Stomach smooth muscle (tissue), 2 donors: ENCODE data around the gene NUDT1.

Experiments used
- H3K27ac ChIP-seq: one replicate; pipeline ENCODE4 v1.7.0; 2013; ENCODE audit warnings: mild to moderate bottlenecking, low read length, inconsistent platforms
- H3K27me3 ChIP-seq, 2 donors: one replicate each; pipeline ENCODE4 v1.7.0; 2013; ENCODE audit warnings: low read length in 2 of 2; ENCODE audit not compliant: insufficient read depth in 2 of 2, control insufficient read depth in 1 of 2
- H3K36me3 ChIP-seq, 2 donors: one replicate each; pipeline ENCODE4 v1.7.0; 2013; ENCODE audit warnings: low read length in 2 of 2; ENCODE audit not compliant: control insufficient read depth in 2 of 2, insufficient read depth in 2 of 2
- H3K4me1 ChIP-seq: one replicate; pipeline ENCODE4 v1.7.0; 2013; ENCODE audit warnings: low read length; ENCODE audit not compliant: control insufficient read depth, insufficient read depth
- H3K4me3 ChIP-seq, 2 donors: one replicate each; pipeline ENCODE4 v1.7.0; 2013; ENCODE audit warnings: low read length in 2 of 2
- H3K9ac ChIP-seq, 2 donors: one replicate each; pipeline ENCODE4 v1.7.0; 2013; ENCODE audit warnings: low read length in 2 of 2, mild to moderate bottlenecking in 1 of 2
- H3K9me3 ChIP-seq, 2 donors: one replicate each; pipeline ENCODE4 v1.7.0; 2013; ENCODE audit warnings: low read length in 2 of 2; ENCODE audit not compliant: control insufficient read depth in 2 of 2
- donor health status: healthy.
- donor health status: Pancreatic carcinoma.

Gene NUDT1

DNA sequence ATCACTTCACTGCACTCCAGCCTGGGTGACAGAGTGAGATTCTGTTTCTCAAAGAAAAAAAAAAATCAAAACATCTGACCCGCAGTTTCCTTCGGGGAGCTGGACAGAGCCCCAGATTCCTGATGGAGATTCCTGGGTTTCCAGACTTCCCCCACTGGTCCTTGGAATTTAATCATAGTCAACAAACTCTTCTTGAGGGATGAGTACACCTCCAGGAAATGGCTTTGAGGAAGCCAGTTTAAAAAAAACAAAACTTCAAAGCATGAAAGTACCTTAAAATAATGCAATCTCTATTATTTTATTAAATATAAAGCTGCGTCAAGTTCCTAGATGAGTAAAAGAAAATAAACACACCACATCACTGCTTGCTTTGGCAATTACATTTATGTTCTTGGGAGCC, 8.1 kb upstream of the NUDT1 start:
- Histone ChIP-seq H3K27ac (no peak overlapping the region), H3K4me3 (no peak overlapping the region), H3K4me1 (peaks cover 26% of the 10 kb centered on the region), H3K36me3 (peaks cover 22 to 30% of the 10 kb centered on the region in 2 donors), H3K9me3 (no peaks in the 10 kb centered on the region), H3K9ac (no peak overlapping the region), H3K27me3 (no peaks in the 10 kb centered on the region)

DNA sequence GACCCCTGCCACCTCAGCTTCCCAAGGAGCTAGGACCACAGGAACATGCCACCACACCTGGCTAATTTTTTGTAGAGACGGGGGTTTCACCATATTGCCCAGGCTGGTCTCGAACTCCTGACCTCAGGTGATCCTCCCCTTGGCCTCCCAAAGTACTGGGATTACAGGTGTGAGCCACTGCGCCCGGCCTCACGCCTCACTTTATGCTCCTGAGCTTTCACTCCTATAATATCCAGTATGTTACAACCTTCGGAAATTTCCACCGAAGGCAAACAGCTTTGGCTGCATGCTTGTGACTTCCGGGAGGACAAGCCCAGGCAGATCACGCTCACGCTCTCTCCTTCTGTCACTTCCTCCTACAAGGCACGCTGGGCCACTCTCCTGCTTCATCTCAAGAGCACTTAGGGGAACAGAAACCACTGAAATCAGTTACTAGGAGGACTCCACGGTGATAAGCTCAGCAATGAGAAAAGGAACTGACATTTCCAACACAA, 4.9 kb upstream of the NUDT1 start:
- no peak overlapping the region for H3K4me3 ChIP-seq
- no peaks in the 10 kb centered on the region for H3K9me3 ChIP-seq
- H3K36me3 ChIP-seq = peaks cover 22 to 33% of the 10 kb centered on the region in 2 donors
- H3K27ac ChIP-seq = no peak overlapping the region
- no peak overlapping the region for H3K9ac ChIP-seq
- peaks cover 22% of the 10 kb centered on the region for H3K4me1 ChIP-seq
- H3K27me3 ChIP-seq = no peaks in the 10 kb centered on the region

DNA sequence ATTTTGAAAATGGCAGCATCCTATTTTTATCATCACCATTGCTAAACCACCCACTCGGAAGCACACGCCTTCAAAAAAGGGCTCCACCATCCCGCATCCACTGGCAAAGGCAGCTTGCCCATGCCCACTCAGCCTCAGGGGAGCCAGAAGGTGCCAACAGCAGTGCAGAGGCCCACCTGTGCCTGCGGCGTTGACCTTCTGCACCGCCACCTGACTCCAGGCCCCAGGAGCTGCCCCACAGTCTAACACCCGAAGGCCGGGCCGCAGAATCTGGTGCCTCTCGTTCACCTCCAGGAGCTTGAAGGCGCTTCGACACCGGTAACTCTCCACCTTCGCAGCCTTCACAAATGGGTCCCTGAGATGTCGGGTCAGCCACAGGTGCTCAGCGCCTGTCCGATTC, 2.8 kb upstream of the NUDT1 start:
- Histone ChIP-seq H3K36me3 (peaks cover 22 to 32% of the 10 kb centered on the region in 2 donors), H3K9ac (no peak overlapping the region), H3K27me3 (no peaks in the 10 kb centered on the region), H3K9me3 (no peaks in the 10 kb centered on the region), H3K27ac (no peak overlapping the region), H3K4me1 (peaks cover 18% of the 10 kb centered on the region), H3K4me3 (no peak overlapping the region)

DNA sequence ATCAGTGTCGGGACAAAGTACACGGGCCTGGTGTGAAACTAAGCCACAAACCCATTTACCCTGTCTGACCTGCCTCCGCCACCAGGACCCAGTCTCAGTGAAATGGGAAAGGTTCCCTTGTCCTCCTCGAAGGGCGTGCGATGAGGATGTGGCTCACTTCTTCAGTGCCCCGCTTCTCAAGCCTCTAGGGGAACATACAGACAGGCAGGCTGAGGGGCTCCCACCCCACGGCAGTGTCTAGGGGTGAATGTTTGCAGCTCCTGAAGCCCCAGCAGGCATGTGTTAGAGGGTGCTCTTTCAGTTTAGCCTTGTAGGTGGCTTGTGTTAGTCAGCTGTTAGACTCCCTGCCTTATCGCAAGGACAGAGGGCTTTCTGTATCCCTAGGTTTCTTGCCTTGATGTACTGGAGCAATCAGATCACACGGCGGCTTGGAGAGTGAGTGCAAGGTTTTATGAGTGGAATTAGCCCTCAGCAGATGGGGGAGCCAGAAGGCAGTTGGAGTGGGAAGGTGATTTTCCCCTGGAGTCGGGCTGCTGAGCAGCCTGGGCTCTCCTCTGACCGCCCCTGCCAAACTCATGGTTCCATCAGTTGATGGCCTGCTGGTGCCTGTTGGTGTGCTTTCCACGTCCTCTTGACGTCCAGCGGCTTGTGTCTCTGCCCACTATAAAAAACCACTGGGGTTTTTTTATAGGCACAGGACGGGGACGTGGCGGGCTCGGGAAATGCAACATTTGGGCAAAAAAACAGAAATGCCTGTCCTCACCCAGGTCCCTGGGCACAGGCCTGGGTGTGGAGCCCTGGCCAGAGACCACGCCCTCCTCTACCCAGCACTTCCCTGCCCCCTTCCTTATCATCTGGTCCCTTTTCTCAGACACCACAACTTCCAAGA, 759 bp downstream of the NUDT1 start:
- peaks cover 18% of the 10 kb centered on the region for H3K4me1 ChIP-seq
- H3K27me3 ChIP-seq = no peaks in the 10 kb centered on the region
- peak overlapping the region; percentile 83 to 84 for H3K4me3 ChIP-seq
- H3K27ac ChIP-seq = no peak overlapping the region
- H3K9me3 ChIP-seq = no peaks in the 10 kb centered on the region
- peak overlapping the region; percentile 60 to 78 for H3K9ac ChIP-seq
- H3K36me3 ChIP-seq = peaks cover 7 to 16% of the 10 kb centered on the region in 2 donors

DNA sequence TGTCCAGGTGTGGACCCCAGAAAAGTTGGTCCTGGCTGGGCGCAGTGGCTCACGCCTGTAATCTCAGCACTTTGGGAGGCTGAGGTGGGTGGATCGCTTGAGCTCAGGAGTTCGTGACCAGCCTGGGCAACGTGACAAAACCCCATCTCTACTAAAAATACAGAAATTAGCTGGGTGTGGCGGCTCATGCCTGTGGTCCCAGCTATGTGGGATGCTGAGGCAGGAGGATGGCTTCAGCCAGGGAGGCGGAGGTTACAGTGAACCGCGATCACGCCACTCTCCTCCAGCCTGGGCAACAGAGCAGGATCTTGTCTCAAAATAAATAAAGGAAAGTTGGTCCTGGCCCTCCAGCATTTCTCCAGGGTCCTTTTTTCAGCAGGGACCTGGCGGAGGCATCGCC, 1.4 kb downstream of the NUDT1 start:
- Histone ChIP-seq H3K36me3 (peaks cover under 1 to 11% of the 10 kb centered on the region in 2 donors), H3K27ac (no peak overlapping the region), H3K4me3 (no peak overlapping the region), H3K9me3 (no peaks in the 10 kb centered on the region), H3K9ac (no peak overlapping the region), H3K27me3 (no peaks in the 10 kb centered on the region), H3K4me1 (peaks cover 18% of the 10 kb centered on the region)

DNA sequence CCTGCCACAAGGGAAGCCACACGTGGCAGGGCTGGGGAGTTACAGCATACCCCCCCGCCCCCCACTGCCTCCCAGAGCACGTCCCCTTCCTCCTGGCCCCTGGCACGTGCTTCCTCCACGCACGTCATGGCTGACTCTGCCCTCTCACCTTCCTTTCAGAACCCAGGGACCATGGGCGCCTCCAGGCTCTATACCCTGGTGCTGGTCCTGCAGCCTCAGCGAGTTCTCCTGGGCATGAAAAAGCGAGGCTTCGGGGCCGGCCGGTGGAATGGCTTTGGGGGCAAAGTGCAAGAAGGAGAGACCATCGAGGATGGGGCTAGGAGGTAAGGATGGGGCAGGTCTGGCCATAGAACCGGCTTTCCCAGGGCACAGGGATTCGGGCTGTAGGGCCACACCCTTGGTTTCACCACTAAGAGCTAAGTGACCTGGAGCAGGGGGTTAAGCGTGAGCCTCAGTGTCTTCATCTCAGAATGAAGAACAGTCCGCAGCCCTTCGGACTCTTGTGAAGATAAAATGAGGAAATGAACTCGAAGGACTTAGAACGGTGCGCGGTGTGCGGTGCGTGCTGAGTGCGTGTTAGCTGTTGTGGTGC, 2.5 kb downstream of the NUDT1 start:
- no peak overlapping the region for H3K4me3 ChIP-seq
- no peak overlapping the region for H3K27ac ChIP-seq
- peaks cover 0 to 5% of the 10 kb centered on the region in 2 donors for H3K36me3 ChIP-seq
- H3K9me3 ChIP-seq = no peaks in the 10 kb centered on the region
- H3K4me1 ChIP-seq = peaks cover 18% of the 10 kb centered on the region
- H3K9ac ChIP-seq = no peak overlapping the region
- no peaks in the 10 kb centered on the region for H3K27me3 ChIP-seq

DNA sequence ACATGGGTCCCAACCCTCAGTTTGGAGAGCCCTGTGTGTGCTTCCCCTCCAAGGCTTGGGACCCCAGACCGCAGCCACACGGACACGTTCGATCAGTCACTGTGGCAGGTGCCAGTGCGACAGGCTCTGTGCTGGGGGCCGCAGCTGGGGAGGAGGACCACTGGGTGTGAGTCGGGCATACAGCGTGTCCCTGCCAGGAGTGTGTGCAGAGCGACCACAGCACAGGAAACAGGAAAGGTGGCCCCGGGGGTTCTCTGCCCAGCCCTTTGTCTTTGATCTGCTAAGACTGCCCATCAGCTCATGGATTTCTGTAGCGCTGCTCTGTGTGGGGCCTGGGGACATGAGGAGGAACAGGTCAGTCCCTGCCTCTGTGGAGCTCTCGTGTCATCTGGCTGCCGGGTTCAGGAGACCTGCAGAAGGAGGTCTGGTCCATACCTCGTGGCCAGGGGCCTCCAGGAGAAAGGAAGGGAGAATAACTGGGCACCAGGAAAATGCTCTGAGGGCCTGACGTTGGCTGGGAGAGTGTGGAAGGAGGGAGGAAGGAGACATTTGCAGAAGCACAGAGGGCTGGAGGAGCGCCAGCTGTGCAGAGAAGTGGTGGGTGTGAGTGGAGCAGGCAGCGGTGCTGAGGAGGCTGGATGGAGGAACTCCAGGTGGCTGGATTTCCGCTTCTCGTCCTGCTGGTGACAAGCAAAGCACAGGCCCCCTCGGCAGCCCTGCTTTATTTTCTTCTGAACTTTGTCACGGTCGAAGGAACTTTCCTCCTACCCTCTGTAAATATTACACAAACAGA, 4.1 kb downstream of the NUDT1 start:
- peaks cover 11% of the 10 kb centered on the region for H3K4me1 ChIP-seq
- no peak overlapping the region for H3K9ac ChIP-seq

DNA sequence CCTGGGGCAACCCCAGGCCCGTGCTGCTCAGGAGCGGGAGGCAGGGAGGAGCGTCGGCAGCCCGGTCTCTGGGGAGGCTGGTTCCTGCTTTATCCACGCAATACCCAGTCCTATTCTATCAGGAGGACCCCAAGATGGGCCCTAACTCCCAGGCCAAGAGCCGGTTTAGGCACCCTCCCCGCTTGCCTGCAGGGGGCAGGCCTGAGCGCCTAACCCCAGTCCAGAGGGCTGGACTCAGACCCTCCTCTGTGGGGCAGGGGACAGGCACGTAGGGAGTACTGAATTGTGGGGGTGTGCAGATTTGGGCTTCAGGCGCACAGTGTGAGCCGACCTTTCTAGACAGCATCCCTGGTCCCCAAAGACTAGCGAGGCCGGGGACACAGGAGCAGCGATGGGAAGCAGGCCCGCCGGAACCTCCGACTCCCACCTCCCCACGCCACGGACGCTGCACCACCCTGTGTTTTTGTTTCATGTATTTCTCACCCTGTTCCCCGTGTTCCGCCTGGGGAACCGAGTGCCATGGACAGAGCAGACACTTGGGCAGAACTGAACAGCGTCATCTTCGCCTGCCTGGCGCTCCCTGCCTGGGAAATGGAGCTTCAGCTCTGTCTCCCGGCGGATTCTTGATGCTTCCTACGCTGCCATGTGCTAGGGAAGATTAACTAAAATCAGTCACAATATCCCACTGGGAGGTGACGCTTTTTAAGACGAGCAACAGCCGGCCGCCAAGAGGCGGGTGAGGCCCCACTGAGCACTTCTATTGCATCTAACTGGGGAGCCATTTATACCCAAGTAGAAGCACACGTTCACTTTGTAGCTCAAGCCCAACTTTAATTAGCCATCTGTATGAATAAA, 5.3 kb downstream of the NUDT1 start:
- no peaks in the 10 kb centered on the region for H3K27me3 ChIP-seq
- H3K9ac ChIP-seq = no peak overlapping the region
- no peak overlapping the region for H3K4me3 ChIP-seq
- H3K9me3 ChIP-seq = no peaks in the 10 kb centered on the region
- H3K27ac ChIP-seq = no peak overlapping the region
- H3K36me3 ChIP-seq = peaks cover 0 to 2% of the 10 kb centered on the region in 2 donors
- peaks cover 5% of the 10 kb centered on the region for H3K4me1 ChIP-seq

More for the DNA sequence above, 4.1 kb downstream of the NUDT1 start:
- Histone ChIP-seq H3K27me3 (no peaks in the 10 kb centered on the region), H3K9me3 (no peaks in the 10 kb centered on the region), H3K36me3 (peaks cover 0 to 2% of the 10 kb centered on the region in 2 donors), H3K27ac (no peak overlapping the region), H3K4me3 (no peak overlapping the region)

DNA sequence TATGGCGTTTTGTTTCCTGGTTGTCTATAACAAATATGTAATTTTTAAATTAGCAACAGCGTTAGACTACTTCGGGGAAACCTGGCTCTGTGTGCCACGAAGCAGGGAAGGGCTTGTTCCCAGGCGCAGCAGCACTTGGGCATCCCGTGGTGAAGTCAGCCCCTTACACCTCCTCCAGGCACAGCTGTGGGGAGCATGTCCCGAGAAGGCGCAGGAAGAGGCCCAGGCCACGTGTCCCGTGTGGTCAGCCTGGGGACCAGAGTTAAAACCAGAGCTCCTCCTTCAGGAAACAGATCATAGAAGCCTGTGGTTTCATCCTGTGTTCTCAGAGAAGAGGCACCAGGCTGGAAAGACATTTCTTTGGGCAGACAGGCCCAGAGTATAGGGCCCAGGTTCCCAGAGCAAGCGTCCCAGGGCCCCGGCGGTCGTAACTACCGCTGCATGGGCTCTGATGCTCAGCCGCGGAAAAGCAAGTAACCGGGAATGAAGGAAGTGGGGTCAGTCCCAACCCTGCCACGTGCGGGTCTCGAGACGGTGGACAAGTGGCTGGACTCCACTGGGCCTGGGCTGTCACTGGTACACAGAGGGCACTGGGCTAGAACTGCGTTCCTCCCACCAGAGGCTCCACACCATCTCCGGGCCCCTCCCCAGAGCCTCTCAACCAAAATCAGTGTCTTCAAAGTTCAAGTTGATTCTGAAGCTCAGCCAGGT, 7.1 kb downstream of the NUDT1 start:
- no peaks in the 10 kb centered on the region for H3K9me3 ChIP-seq
- H3K27ac ChIP-seq = no peak overlapping the region
- no peak overlapping the region for H3K4me3 ChIP-seq
- H3K36me3 ChIP-seq = peaks cover 0 to 2% of the 10 kb centered on the region in 2 donors
- H3K27me3 ChIP-seq = no peaks in the 10 kb centered on the region
- H3K9ac ChIP-seq = peak overlapping the region in 1 of 2 donors; percentile 47
- no peaks in the 10 kb centered on the region for H3K4me1 ChIP-seq
